Amniotic stem cell (primary cell): ENCODE results near the gene HSDL1.
A peak's percentile ranks its signal among the peaks of the same experiment; 100 is the strongest.

Source experiments
- DNase-seq: peaks from one replicate; lab custom pipeline; 2025; lab: John Stamatoyannopoulos, UW

Gene HSDL1

GRCh38 chr16:84144859-84145639 is at the start of gene HSDL1, which contains the start of gene DNAAF1:
HSDL1 (minus strand) TSS chr16:84145177; CDS start chr16:84131321, 13,856 bp downstream.
DNAAF1 (plus strand) TSS chr16:84145308; CDS start chr16:84145441, 133 bp downstream.
- DNase-seq: peak; percentile 53

GRCh38 chr16:84194018-84194417 is 49.0 kb upstream of the HSDL1 start:
- DNase-seq: no peak

DNA sequence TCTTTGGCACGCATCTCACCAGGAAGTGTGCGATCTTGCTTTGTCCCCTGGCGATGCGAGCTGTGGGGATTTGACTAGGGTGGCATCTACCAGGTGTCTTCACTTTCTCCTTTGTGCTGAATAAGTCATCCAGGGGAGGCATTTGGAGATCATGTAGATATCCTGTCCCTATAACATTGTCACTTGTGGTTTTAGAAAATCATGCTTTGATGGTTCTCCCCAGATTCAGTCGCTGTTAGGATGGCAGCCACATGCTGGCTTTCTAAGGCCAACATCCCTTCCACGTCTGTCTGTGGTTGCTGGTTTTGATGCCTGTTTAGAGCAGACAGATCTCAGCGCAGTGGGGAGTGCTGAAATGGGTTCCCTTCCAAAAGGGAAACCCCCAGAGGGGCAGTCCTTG is 48.5 kb upstream of the HSDL1 start:
- DNase-seq: no peak

DNA sequence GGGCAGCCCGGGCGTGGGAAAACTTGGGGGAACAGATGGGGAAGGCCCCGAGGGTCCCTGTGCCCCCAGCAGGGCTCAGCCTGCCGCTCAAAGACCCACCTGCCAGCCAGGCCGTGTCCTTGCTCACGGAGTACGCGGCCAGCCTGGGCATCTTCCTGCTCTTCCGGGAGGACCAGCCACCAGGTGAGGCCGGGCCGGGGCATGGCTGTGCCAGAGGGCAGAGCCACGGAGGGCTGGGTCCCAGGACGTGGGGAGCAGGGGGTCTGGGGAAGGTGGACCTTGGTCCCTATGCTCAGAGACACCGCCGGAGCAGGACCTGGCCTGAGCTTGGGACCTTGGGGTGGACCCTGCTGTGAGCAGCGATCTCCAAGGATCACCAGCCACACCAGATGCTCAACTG is 46.5 kb upstream of the HSDL1 start:
- DNase-seq: no peak

DNA sequence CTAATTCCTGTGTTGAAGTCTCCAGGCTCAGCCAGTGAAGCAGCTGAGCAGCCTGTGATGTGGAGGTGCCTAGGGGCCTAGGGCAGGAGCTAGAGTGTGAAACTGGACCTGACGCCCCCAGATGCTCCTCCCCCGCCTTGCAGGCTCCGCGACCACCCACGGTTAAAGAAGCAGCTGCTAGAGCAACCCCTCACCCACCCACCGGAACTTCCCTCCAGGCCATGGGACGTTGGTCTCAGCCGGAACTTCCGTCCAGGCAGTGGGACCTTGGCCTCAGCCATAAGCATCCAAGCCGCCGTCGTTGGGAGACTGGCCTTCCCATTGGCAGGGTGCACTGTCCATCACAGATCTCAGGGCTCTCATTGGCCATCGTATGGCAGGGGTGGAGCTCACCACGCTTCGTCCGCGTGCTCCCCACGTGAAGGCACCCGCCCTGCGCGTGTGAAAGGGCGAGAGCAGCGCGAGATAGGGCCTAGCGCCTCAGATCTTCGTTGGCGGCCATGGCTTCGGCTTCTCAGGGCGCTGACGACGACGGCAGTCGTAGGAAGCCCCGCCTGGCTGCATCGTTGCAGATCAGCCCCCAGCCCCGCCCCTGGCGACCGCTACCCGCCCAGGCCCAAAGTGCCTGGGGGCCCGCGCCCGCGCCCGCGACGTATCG is 45.9 kb upstream of the HSDL1 start, which contains the start of gene ADAD2:
ADAD2 (plus strand) TSS at position 427 of the 658 bp plus-strand sequence; CDS start at position 501, 74 bp downstream.
- DNase-seq: no peak

DNA sequence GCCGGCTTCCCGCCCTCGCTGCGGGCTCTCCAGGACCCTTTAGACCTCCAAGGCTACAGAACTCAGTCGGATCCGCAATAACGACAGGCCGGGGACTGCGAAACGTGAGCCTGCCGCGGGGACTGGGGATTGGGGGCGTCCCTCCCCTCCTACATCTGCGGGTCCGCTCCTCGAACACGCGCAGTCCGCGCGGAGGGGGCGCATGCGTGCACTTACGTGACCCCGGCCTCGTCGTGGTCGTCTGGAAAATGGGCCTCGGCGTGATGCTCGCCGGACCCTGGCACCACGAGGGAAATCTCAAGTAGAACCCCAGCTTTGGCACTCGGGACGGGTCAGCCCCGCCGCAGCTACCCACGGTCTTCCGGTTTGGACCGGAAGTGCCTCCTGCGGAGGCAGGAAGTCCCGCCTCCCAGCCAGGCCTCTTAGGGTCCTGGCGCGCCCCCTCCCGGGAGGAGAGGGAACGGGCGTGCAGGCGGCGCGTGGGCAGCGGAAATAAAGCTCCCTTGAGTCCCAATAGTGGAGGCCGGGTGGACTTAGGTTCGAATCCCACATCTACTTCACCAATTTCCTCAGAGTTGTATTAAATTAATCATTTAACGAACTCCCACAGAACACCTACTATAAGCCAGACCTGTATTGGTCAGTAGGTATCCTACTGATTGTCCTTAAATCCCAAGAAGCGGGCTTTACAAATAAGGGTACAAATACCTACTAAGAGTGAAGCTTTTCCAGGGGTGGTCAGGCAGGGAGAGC is 41.9 kb upstream of the HSDL1 start, which contains the start of gene TAF1C:
TAF1C (minus strand) TSS at position 373 of the 753 bp plus-strand sequence. CDS start 2,069 bp downstream, outside the sequence.
- peak; percentile 83 for DNase-seq

GRCh38 chr16:84184775-84185174 is 39.8 kb upstream of the HSDL1 start:
- DNase-seq: no peak

DNA sequence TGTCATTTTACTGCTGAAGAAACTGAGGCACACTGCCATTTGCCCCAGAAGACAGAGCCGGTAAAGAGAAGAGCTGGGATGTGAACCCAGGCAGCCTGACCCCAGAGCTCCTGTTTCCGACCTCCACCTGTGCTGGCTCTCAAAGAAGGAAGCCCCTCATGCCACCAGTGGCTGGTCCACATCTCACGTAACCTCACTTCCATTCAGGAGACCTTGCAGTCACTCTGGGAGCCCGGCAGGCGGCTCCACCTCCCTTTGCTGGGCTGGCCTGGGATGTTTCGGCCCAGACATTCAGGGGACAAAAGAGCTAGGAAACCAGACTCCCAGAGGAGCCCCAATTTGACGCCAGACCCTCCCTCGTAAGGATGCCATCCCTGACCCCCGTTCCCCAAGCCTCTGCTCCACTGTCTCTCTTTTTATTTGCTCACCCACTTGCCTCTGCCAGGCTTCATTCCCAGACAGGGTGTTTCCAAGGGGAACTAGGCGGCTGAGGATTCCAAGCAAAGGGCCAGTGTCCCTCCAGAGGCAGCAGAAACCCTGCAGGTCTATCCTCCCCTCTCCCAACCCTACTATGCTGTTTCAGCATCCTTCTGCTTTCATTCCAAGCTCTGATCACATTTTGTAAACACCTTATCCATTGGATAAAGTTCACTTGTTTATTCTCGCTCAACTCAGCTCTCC is 39.1 kb upstream of the HSDL1 start:
- no peak for DNase-seq

DNA sequence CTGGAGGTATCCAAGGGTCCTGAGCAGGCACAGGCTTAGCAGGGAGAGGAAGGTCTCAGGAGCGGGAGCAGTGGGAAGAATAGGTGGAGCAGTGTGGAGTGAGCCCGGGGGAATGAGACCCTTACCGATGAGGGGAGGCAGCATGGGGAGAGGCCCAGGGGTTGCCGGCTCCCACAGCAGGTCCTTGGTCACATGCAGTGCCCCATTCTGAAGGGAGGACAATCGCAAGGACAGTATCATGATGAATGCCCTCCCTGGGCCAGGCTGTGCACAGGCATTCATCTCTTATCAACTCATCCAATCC is 38.5 kb upstream of the HSDL1 start:
- DNase-seq: no peak

GRCh38 chr16:84182680-84183571 is 37.9 kb upstream of the HSDL1 start:
- DNase-seq: no peak

- DNase-seq: no peak
These were observed 37.1 kb upstream of the HSDL1 start for GRCh38 chr16:84182104-84182503.

- DNase-seq: no peak
These were observed 36.4 kb upstream of the HSDL1 start for GRCh38 chr16:84181144-84181915.

DNA sequence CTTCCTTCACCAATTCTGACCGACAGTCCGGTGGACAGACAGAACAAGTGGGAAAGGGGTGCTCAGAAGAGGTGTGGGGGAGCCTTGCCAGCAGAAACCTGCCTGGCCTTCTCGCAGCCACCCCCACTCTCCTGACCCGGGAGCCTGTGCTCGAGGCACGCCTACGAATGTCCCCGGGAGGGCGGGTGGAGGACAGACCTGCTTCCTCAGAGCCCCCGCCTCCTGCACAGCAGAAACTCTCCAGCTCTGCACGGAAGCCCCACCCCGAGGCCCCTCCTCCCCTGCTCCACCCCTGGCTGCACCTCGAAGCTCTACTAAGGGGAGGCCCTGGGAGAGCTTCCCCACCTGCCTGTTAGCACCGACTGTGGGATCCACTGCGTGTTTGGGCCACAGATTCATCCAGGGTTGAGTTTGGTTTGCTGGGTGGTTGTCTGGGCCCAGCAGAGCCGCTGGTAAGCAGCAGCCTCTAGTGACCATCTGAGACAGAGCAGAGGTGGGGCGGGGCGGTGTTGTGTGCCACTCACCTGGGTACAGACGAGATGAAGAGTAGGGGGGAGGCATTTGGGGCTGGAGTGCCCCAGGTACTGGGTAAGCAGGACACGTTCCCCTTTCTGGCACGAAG is 35.7 kb upstream of the HSDL1 start:
- no peak for DNase-seq

DNA sequence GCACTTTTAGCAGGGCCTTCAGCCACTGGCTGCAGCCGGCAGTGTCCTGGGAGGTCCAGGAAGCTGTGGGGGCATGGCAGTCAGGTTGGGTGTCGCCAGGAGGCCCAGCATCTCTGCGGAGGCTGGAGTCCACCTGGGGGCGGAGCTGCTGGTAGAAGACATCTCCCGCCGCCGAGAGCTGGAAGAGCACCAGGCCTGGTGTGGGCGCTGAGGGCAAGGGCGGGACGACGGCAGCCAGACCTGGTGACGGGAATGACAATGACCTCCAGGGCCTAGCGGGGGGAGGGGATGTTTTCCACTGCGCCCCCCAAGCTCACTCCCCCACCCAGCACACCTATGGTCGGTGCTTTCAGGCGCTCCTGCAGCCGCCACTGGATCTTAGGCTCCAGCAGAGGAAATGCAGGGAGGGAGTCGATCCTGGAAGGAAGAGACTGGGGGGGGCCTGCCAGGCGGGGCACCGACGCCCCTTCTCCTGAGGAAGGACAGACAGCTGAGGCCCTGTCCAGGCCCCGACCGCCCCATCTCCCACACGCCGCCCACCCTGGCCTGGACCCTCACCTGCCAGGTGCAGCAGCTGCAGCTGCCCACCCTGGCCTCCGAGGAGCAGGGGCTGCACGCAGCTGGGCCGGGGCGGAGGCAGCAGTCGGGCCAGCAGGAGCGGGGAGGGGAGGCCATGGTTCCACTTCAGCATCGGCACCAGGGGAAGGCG is 34.8 kb upstream of the HSDL1 start:
- no peak for DNase-seq

GRCh38 chr16:84178892-84179611 is 34.1 kb upstream of the HSDL1 start:
- no peak for DNase-seq

- DNase-seq: no peak
These were observed 33.3 kb upstream of the HSDL1 start for GRCh38 chr16:84178146-84178765.

DNA sequence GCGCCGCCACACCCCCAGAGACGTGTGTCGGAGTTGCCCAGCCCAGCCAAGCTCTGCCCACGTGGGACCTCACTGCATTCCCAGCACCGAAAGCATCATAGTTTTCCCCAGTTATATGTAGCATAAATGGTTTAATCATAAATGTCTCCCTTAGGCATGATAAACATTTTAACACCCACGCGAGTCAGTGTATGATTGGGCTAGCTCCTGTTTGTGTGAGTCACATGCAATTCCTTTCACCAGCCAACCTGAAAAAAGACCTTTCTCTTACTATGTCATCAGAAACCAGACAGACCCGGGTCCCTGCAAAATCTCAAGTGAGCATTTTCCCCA is 32.7 kb upstream of the HSDL1 start:
- DNase-seq: no peak
